GM10248 (cell line): Measurements from ENCODE around the gene ODF2.
"Not testable (repeated sequence)": the region's sequence is repeated elsewhere in the genome, so short reads cannot be mapped to it uniquely, and the experiment has no call there.

ENCODE experiments used
- CTCF ChIA-PET: fragments of 300-600 bp; sonication (Branson Sonifier 250); formaldehyde crosslinking; extraction: SDS; loops from one replicate; lab custom pipeline; 2021; ENCODE audit warnings: antibody characterized with exemption; lab: Yijun Ruan, JAX
- POLR2A ChIA-PET: fragments of 350-650 bp; sonication (Branson Sonifier 250); formaldehyde crosslinking; extraction: SDS; loops from one replicate; lab custom pipeline; 2020; ENCODE audit warnings: antibody characterized with exemption; lab: Yijun Ruan, JAX
- DNase-seq: peaks from one replicate; pipeline ENCODE4 v3.0.0; 2012; ENCODE audit errors: extremely low spot score
- CTCF ChIP-seq: IDR thresholded peaks from 2 replicates; pipeline ENCODE4 v1.5.1; 2012; ENCODE audit warnings: mild to moderate bottlenecking, low read depth; ENCODE audit errors: extremely low read depth, missing control alignments, control extremely low read depth

Gene ODF2

GRCh38 chr9:128412120-128412790, 43.6 kb upstream of the ODF2 start:
- CTCF ChIA-PET: interaction anchor here (0.9 to 5.8 kb wide), 9 partner anchors 8 to 117 kb away, joined by 3 to 59 read pairs (median 4); partner anchors contain the start of genes CERCAM and URM1
- POLR2A ChIA-PET: no interaction called here

GRCh38 chr9:128413728-128414127, 42.1 kb upstream of the ODF2 start:
- DNase-seq, POLR2A ChIA-PET: not testable (repeated sequence)
- CTCF ChIA-PET: interaction anchor here (1.4 to 5.8 kb wide), 2 partner anchors 52 to 134 kb away, joined by 3 to 59 read pairs; no protein-coding TSS in a partner anchor

More at GRCh38 chr9:128412120-128412790, 43.6 kb upstream of the ODF2 start:
- no peak for DNase-seq
- peak; percentile 50 for TF ChIP-seq CTCF

- ChIA-PET CTCF (interaction anchor here (5.8 kb wide), 1 partner anchor 53 kb away, joined by 59 read pairs; no protein-coding TSS in a partner anchor), POLR2A (no interaction called here)
- no peak for TF ChIP-seq CTCF
- DNase-seq: no peak
Measured at GRCh38 chr9:128414461-128414860, 41.3 kb upstream of the ODF2 start.

- no peak for DNase-seq
- TF ChIP-seq CTCF: no peak
- ChIA-PET POLR2A (no interaction called here), CTCF (interaction anchor here (5.8 kb wide), 1 partner anchor 54 kb away, joined by 59 read pairs; no protein-coding TSS in a partner anchor)
Measured at GRCh38 chr9:128415281-128415680, 40.5 kb upstream of the ODF2 start.

GRCh38 chr9:128416014-128416413, 39.8 kb upstream of the ODF2 start:
- ChIA-PET POLR2A (no interaction called here), CTCF (interaction anchor here (5.8 kb wide), 1 partner anchor 54 kb away, joined by 59 read pairs; no protein-coding TSS in a partner anchor)
- TF ChIP-seq CTCF: no peak
- DNase-seq: no peak

- TF ChIP-seq CTCF: no peak
- CTCF ChIA-PET: interaction anchor here (5.8 kb wide), 1 partner anchor 55 kb away, joined by 59 read pairs; no protein-coding TSS in a partner anchor
- no peak for DNase-seq
- POLR2A ChIA-PET: no interaction called here
Measured at GRCh38 chr9:128416432-128417019, 39.3 kb upstream of the ODF2 start.
